GM19240 (cell line): ENCODE data around the gene TMEM30B.
A peak's percentile ranks its signal among the peaks of the same experiment; 100 is the strongest.

Experiments used
- DNase-seq: peaks from one replicate; pipeline ENCODE4 v3.0.0; 2011; ENCODE audit warnings: low spot score; ENCODE audit not compliant: insufficient read length

The TMEM30B gene

DNA sequence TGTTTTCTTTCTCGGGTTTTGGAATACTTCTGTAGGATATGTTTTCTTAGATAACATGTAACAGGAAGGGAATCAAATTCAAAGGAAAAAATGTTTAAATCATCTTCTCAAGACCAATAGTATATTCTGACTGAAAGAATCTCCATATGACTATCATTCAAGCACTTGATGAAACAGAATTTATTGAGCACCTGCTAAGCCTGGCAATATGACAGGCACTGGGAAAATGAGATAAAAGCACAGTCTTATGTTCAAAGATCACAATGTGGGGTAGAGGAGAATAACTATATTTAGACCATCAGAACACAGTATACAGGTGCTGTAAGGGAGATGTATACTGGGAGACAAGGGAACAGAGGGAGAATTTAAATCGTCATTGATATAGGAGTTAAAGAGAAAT, 19.1 kb upstream of the TMEM30B start:
- DNase-seq: no peak

DNA sequence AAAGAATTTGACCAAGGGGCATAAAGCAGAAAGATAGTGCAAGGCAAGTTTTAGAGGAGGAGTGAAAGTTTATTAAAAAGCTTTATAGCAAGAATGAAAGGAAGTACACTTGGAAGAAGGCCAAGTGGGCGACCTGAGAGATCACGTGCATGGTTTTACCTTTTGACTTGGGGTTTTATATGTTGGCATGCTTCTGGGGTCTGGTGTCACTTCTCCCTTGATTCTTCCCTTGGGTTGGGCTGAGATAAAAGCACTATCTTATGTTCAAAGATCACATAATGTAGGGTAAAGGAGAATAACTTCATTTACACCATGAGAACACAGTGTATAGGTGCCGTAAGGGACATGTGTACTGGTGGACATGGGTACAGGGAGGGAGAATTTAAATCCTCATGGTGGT, 17.7 kb upstream of the TMEM30B start:
- DNase-seq: no peak

DNA sequence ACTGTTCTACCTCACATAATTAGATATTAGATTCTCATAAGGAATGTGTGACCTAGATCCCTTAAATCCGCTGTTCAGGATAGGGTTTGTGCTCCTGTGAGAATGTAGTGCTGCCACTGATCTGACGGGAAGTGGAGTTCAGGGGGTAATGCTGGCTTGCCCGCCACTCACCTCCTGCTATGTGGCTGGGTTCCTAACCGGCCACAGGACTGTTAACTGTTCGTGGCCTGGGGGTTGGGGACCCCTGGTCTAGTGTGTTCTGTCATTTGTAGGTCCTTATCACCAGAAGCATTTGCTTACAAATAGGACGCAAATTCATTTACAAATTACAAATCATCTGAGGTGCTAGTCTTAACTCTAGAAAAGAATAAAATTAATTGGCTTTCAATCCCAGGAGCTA, 16.4 kb upstream of the TMEM30B start:
- no peak for DNase-seq

DNA sequence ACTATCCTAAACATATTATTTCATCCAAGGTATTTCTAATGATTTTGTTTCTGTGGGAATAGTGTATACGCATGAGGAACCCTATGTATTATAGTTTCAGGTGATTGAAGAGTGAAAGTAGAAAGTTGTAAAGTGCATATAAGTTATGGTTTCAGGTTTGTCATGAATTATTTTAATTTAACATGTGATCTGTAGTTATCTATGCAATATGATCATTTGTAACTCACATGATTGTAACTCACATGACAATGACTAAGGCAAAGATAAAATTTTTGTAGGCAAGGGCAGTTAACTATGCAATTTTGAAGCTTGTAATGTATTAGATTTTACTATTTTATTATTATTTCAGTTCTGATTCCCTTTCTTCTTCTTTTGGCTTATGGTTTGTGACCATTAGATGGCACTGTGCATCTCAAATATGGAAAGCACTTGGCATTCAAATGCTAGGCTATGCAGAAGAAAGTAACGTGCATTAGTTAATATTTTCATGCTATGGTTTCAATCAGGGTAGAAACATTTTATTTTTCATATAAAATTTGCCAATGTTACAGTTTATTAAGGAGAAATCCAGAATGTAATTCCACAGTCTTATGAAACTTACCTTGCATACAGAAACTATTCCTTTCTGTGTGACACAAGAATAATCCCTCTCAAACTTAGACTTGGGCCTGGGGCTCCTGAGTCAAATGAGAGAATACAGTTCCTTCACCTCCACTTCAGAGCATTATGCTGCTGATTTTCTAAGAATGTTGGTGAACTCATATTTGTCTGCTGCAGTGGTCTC, 15.8 kb upstream of the TMEM30B start:
- no peak for DNase-seq

DNA sequence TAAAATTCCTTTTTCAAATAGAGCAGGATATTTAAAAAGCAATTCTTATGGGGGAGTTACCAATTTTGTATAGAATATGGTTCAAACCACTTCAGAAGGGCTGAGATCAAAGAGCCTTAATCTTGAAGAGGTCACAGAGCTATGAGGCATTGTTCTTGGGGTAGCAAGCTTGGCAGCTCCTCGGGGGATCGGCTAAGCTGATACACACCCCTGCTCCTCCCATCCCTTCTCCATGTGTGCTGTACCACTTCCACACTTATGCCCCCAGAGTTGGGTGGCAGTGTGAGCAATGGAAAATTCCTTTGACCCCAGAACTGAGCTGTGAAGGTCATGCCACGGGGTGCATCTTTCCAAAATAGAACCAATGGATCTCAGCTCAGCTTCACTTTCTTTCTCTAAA, 15.0 kb upstream of the TMEM30B start:
- DNase-seq: no peak

DNA sequence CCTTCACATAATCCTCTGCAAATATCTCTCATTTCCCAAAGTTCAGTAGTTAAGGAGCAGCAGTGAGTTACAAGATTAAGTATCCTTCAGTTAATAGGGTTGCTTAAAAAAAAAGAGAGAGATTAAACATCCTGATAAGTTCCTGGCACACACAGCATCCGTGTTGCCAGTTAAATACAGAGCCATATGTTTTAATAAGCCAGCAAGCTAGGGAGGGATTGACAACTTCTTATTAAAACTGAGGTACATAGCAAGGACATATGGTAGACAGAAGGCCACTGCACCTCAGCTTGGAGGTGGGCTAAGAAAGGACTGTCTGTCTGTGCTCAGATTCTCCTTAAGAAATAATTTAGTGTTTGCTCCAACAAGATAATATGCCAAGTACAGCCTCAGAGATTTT, 9.6 kb upstream of the TMEM30B start:
- no peak for DNase-seq

DNA sequence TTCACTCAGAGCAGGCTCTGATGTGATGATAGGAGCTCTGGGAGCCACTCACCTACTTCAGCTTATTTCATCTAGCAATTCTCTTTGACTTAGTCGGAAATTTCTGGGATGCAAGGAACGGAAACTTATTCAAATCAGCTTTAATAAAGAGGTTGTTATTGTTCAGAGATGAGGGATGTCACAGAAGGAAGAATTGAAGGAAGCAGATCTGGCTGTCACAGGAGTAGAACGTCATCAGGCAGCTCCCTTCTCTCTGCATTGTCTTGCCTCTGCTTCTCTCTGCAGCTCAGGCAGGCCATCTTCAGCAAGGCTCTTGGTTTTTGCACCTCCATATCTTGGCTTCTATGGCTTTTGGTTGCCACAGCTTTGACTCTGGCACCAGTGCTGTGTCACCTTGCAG, 7.6 kb upstream of the TMEM30B start:
- DNase-seq: no peak

DNA sequence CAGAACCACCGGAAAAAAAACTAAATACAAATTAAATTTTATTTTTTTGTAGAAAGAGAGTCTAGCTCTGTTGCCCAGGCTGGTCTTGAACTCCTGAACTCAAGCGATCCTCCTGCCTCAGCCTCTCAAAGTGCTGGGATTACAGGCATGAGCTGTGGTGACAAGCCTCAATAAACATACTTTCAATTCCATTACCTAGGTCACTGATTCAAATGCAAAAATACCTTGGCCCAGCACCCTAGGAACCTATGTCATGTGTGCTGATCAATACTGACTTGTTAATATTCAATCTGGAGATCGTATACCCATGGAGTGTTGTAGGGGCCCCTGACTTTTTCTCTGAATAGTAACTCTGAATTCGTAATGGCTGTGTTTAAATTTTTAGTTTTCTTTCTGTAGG, 7.1 kb upstream of the TMEM30B start:
- DNase-seq: no peak

DNA sequence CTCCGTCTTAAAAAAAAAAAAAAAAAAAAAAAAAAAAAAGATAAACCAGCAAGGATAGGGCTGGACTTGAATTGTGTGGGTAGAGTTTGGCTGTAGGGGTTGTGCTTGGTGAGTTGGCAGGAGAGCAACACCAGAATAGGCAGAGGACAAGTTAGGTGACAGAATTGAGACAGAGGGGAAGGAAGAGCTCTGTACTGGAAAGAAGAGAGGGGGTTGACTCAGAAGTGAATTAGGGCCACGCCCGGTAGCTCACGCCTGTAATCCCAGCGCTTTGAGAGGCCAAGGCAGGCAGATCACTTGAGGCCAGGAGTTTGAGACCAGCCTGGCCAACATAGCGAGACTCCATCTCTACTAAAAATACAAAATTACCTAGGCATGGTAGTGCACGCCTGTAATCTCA, 6.1 kb upstream of the TMEM30B start:
- no peak for DNase-seq

DNA sequence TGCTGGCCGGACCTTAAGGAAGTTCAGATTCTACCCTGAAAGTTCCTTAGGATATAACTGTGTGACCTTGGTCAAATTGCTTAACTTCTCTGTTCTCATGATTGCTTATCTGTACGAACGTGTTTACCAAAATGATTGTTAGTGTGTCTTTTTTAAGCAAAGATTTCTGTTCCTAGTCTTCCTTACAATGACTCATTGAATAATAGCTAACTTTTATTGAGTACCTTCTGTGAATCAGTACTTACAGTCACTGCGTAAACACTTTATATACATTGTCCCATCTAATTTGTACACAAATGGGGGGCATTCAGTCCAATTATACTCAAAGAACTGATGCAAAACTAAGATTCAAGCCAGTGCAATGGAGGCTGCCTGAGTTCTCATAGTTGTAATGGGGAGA, 4.2 kb upstream of the TMEM30B start:
- DNase-seq: no peak

DNA sequence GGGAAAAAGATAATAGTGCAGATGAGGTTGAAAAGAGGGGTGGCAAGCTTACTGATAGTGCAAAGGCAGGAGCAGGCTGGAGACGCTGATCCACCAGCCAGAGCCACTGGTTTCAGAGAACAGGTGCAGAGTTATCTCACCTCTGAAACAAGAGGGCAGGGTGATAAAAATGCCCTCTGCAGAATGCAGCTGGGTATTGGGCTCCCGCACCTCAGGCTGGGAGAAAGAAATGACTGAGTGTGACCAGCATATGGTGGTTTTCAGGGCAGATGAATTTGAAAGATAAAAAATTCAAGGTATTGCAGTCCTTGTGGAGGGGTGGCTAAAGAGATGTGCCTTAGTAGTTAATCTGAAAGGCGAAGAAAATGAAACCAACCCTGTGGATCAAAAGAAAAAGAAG, 2.9 kb upstream of the TMEM30B start:
- no peak for DNase-seq

DNA sequence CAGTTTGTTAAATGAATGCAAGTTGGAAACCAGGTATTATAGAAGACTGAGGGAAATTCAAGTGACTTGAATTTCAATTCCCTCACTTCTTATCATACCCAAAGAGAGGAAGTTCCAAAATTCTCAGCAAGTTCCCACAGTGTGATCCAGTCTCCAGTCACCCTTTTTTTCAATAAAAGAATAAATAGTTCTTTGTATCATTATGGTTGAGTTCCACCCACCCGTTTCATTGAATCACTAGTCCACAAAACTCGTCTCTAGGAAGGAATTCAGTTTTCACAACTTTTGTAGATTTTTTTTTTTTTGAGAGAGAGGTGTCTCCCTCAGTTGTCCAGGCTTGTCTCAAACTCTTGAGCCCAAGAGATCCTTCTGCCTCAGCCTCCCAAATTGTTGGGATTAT, 1.6 kb upstream of the TMEM30B start:
- DNase-seq: no peak

DNA sequence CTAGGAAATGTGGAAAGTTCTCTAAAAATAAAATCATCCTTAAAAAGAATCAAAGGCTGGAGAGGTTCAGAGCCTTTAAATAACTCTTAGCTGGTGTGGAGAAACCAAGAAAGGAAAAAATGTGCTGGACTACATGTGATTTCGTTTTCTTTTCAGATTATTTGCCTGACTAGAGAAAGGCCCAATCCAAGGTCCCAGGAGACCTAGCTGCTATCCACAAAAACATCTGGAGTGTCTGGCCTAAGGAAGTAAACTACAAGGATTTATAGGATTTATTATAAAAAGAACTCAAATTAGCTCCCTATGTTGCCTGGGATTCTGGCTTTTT, 774 bp upstream of the TMEM30B start:
- no peak for DNase-seq

DNA sequence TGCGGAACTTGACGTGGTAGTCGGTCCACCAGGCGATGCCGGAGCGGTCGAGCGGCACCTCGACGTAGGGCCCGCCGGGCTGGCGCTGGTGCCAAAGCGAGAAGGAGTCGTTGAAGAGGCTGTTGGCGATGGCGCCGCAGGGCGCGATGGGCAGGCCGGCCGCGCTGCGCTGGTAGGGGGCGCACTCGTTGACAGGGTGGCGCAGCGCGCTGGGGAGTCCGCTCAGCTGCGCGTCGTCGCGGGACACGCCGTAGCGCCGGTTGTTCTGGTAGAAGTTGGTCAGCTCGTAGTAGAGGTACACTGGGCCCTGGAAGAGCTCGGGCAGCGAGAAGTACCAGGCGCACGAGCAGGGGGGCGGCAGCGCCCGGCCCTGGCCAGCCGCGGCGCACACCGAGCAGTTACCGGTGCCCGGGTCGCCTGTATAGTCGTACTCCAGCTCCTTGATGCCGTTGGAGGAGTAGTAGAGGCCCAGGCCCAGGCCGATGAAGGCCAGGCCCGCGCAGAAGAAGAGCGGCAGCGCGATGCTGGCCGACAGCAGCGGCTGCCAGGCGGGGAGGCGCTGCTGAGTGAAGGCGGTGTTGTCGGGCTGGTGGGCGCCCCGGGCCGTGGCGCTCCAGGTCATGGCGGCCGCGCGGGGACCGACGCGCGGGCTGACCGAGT, 482 bp downstream of the TMEM30B start:
- no peak for DNase-seq

DNA sequence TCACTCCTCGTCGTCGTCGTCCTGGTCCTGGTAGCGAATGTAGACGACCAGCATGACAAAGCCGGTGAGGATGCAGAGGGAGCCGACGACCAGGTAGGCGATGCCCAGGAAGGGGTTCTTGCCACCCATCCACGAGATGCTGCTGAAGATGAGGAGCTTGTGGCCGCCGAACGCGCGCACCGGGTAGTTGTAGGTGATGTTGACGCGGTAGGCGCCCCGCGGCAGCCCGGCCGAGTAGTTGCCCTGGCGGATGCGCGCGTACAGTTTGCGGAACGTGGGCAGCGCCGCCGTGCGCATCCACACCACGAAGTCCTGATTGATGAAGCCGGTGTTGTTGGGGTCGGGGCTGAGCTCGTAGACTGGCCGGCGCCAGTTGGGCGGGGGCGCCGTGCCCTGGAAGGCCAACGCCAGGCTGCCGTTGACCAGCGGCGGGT, 1.0 kb downstream of the TMEM30B start:
- DNase-seq: no peak

DNA sequence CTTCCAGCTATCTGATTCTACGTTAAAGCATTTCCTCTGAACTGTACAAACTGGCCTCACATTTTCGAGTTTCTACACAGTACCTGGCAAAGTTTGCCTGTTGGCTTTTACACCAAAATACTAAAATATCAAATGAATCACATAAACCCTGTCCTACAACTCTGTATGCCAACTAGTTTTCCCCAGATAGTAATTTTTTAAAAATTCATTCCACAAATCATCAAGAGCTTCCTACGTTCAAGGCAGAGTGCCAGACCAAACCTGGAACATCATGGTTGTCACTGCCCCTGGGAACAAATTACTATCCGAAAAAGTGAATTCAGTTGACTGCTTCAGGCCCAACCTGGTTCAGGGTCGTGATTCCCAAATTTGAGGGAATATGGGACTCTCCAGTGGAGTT, 2.1 kb downstream of the TMEM30B start:
- no peak for DNase-seq

DNA sequence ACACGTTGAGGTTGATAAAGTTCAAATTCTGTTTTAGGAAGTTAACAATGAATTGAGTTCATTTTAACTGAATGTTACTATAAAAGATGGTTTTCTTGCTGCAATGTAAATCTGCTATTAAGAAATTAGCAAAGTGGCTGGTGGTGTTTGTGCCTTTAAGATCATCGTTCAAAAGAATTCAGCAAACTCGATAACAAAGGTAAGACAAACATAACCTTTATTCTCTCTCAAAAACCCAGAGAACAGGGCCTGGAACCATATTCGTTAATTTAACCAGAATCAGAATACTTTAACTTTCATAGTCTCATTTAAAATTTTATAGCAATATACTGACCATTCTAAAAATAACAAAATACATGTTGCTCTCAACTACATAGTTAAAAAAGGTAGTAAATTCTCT, 3.4 kb downstream of the TMEM30B start:
- DNase-seq: no peak

DNA sequence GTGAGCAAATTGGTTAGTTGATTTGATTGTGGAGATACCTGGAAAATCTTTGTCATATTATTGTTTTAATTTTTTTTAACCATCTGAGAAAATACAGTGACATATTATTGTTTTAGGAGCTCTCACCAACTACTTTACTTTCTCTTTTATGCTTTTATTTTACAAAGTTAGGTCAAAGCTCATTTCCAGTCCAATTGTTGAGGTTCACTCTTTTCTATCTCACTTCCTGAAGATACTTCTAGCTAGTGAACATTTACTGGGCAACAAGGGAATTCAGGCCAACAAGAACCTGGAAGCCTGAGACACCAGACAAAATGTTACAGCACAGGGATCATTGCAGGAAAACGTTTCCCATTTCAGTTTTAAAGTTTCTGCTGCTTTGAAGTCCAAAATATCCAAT, 3.9 kb downstream of the TMEM30B start:
- DNase-seq: no peak

DNA sequence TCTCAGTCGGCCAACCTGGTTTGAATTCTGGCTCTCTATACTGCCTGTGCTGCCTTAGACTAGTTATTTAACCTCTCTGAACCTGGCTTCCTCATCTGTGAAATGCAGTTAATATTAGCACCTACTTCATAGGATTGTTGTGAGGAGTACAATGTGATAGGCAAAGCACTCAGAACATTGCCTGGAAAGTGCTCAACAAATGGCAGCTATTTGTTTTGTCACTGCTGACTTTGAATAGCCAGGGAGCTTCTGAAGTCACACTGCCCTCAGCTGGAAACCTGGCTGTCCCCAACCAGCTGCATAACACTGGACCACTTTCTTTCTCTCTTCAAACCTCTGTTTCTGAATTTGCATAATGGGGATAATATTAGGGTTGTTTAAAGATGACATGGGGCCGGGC, 9.6 kb downstream of the TMEM30B start:
- DNase-seq: no peak

DNA sequence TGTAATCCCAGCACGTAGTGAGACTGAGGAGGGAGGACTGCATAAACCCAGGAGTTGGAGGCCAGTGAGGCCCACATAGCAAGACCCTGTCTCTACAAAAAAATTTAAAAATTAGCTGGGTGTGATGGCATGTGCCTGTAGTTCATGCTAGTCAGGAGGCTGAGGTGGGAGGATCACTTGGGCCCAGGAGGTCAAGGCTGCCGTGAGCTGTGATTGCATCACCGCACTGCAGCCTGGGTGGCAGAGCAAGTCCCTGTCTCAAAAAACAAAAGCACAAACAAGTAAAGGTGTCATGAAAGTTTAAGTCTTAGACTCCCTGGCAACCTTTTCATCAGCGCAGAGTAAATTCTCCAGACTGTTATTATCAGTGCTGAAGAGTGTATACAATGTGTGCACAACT, 10.4 kb downstream of the TMEM30B start:
- DNase-seq: no peak

DNA sequence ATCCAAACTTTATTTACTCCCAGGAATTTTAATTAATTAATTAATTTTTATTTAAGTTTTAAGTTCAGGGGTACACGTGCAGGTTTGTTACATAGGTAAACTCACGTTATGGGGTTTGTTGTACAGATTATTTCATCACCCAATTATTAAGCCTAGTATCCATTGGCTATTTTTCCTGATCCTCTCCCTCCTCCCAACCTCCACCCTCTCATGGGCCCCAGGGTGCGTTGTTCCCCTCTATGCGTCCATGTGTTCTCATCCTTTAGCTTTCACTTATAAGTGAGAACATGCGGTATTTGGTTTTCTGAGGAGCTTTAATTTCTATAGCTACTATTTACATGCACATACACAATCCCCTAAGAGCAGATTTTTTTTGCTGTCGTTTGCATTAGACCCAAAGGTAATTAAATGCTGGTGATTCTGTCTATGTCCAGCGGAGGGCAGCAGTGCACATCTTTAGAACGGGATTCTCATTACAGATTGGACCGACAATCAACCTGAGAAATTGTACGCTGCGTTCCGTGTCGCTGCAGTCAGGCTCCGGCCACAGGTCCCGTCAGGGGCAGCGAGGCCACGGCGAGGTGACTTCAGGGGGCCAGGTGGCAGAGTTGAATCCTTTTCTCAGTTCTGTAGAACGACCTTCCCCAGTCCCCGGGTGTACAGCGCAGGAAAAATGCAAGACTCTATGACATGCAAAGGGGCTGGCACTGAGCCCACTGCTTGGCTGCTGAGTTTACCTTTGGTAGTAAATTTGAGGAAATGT, 11.6 kb downstream of the TMEM30B start:
- DNase-seq: peak; percentile 21

DNA sequence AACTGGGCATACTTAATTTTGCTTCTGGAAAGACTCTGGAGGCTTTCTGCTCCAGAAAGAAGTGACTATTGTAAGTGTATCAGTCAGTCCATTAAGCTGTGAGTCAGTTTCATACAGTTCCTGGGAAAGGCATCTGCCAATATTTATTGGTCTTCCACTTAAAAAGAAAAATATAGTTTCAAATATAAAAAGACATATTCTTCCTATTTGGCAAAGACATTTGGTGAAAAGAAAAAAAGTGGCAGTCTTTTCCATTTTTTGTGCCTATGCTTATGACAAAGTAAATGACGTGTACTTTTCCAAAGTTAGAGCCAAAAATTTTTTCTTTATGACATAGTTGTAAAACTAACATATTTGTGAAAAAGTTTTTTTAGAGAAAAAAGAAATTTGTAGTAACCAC, 12.3 kb downstream of the TMEM30B start:
- DNase-seq: no peak
